Spinal cord (tissue), 10 donors: ENCODE results near the gene ERAS. TPM values are rescaled to one million over a fixed set of nuclear protein-coding genes. Genes with fewer than 3 reads are reported as not detected.
"Not testable (repeated sequence)": the region's sequence is repeated elsewhere in the genome, so short reads cannot be mapped to it uniquely, and the experiment has no call there.

Experiments
- DNase-seq, 6 donors: peaks; one replicate each; pipeline versions ENCODE4 v3.0.0 to v3.0.0-alpha.2; 2013 to 2015; ENCODE audit warnings: low spot score in 6 of 6, low read depth in 4 of 6
- H3K27ac ChIP-seq: one replicate; pipeline ENCODE4 v1.5.1; 2013; ENCODE audit warnings: low read depth, low read length, control low read depth
- H3K27me3 ChIP-seq: one replicate; pipeline ENCODE4 v1.6.1; 2013; ENCODE audit warnings: low read length; ENCODE audit not compliant: control insufficient read depth, insufficient read depth
- H3K36me3 ChIP-seq: one replicate; pipeline ENCODE4 v1.6.1; 2013; ENCODE audit warnings: low read length; ENCODE audit not compliant: control insufficient read depth, insufficient read depth
- H3K4me1 ChIP-seq: one replicate; pipeline ENCODE4 v1.6.1; 2013; ENCODE audit warnings: low read length; ENCODE audit not compliant: control insufficient read depth, insufficient read depth
- H3K4me3 ChIP-seq: one replicate; pipeline ENCODE4 v1.5.1; 2013; ENCODE audit warnings: low read depth, low read length, control low read depth
- H3K9me3 ChIP-seq: one replicate; pipeline ENCODE4 v1.6.1; 2013; ENCODE audit warnings: low read length; ENCODE audit not compliant: control insufficient read depth, insufficient read depth
- WGBS: methylation state at CpG from one replicate; pipeline ENCODE4 v1.1.5; 2013; ENCODE audit warnings: missing lambda C conversion rate; ENCODE audit not compliant: insufficient coverage; 5-methylcytosine and 5-hydroxymethylcytosine counted together
- polyA plus RNA-seq, 2 donors: library from polyadenylated mRNA; unstranded; fragments of 120-200 nt; gene quantifications; one replicate each; pipeline ENCODE4 v1.2.1, GENCODE V29; 2013; ENCODE audit not compliant: insufficient read length in 2 of 2
- small RNA-seq: library from RNA; depleted of rRNA; stranded (forward); fragments of <200 nt; gene quantifications from one replicate; pipeline ENCODE3, GENCODE V24; 2014; ENCODE audit warnings: low replicate concordance
- total RNA-seq, 2 donors: library from RNA; depleted of rRNA in 1 of 2; stranded (reverse); fragments of 120-200 nt in 1 of 2; fragments of >200 nt in 1 of 2; gene quantifications; one replicate each; pipeline versions ENCODE4 v1.2.3 to v1.2.4, GENCODE V29; 2013 to 2014
- donor health status: healthy.

The ERAS gene
- total and polyA plus RNA-seq, 4 donors, result 0.22 to 0.78 (median 0.73) TPM; not detected in 1

GRCh38 chrX:48853494-48853893, 27.2 kb downstream of the ERAS start:
- H3K27ac ChIP-seq, H3K36me3 ChIP-seq, H3K9me3 ChIP-seq, H3K4me3 ChIP-seq, H3K27me3 ChIP-seq, DNase-seq, H3K4me1 ChIP-seq: not testable (repeated sequence)

DNA sequence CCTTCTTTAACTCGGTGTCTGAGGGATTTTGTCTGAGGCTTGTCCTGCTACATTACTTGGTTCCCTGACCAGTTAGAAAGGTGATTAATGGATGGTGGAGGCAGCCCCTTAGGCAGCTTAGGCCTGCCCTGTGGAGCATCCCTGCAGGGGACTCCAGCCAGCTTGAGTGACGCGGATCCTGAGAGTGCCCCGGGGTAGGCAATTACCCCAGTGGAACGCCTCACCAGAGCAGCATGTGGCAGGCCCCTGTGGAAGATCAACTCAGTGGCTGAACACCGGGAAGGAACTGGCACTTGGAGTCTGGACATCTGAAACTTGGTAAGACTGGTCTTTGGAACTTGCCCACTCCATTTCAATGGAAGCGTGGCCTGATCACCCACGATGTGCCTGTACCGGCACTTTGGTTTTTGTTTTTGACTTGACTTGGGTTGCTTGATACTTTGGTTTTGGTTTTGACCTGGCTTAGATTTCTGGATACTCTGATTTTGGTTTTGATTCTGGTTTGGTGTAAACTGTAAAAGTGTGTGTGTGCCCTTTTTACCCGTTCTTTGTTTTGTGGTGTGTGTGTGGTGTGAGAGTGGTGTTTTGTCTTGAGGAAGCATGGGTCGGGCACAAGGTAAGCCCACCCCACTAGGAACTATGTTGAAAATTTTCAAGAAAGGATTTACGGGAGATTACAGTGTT, 27.9 kb downstream of the ERAS start:
- H3K36me3 ChIP-seq, DNase-seq, H3K4me3 ChIP-seq, H3K27me3 ChIP-seq, H3K27ac ChIP-seq, H3K4me1 ChIP-seq, H3K9me3 ChIP-seq: not testable (repeated sequence)
- WGBS, result 84% methylated on average over 9 of the region's 12 CpGs

DNA sequence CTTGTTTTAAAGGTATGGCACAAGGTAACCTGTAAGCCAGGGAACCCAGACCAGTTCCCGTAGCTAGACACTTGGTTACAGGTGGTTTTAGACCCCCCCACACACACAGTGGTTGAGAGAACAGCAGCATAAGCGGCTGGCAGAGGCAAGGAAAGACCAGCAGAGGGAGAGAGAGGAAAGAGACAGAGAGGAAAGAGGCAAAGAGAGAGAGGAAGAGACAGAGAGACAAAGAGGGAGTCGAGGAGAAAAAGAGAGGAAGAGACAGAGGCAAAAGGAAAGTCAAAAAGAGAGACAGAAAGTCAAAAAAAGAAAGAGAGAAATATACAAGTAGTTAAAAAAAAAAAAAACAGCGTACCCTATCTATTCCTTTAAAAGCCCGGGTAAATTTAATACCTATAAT, 28.6 kb downstream of the ERAS start:
- H3K9me3 ChIP-seq, result no peaks in the 10 kb centered on the region
- WGBS, result no CpG with 5 or more reads among the region's 5 CpGs
- no peaks in the 10 kb centered on the region for H3K36me3 ChIP-seq
- DNase-seq, result no peak
- H3K4me1 ChIP-seq, result no peaks in the 10 kb centered on the region
- no peak overlapping the region for H3K4me3 ChIP-seq
- no peak overlapping the region for H3K27ac ChIP-seq
- no peaks in the 10 kb centered on the region for H3K27me3 ChIP-seq

DNA sequence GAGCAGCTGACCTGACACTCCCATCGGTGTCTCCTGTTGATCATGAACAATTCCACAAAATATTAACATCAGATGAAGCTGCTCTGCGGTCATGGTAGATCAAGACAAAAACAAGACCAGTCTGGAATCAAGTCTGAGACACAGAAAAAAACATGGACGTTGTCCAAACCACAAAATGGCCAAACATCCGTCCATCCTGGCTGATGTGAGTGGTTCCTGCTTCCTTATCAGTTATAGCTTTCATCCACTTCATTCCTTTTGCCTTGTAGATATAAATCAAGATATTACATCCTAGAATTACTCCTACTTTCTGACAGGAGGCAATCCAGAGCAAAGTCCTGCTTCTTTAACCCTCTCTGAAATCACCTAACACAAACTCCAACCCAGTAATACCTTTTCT, 37.9 kb downstream of the ERAS start:
- Histone ChIP-seq H3K4me1 (no peaks in the 10 kb centered on the region), H3K27me3 (no peaks in the 10 kb centered on the region), H3K4me3 (no peak overlapping the region), H3K9me3 (no peaks in the 10 kb centered on the region), H3K36me3 (no peaks in the 10 kb centered on the region), H3K27ac (no peak overlapping the region)
- no peak for DNase-seq
- 65% methylated on average over 4 of the region's 4 CpGs for WGBS

GRCh38 chrX:48872017-48872416, 45.7 kb downstream of the ERAS start:
- not testable (repeated sequence) for DNase-seq, H3K4me3 ChIP-seq, H3K27me3 ChIP-seq, H3K4me1 ChIP-seq, H3K27ac ChIP-seq, H3K9me3 ChIP-seq, H3K36me3 ChIP-seq
- no CpG with 5 or more reads among the region's 2 CpGs for WGBS

GRCh38 chrX:48876944-48877343, 50.6 kb downstream of the ERAS start:
- not testable (repeated sequence) for H3K36me3 ChIP-seq, DNase-seq, H3K27me3 ChIP-seq, H3K9me3 ChIP-seq, H3K4me3 ChIP-seq, H3K27ac ChIP-seq, H3K4me1 ChIP-seq
- WGBS, result no CpG with 5 or more reads among the region's 4 CpGs

Small RNA genes within 50 kb of the gene (small RNA-seq; reads per million reads assigned to genes)
- not detected for gene RNU6-29P

Other genes with a start within 250 kb of the ERAS start
- gene WDR13, start 229.0 kb upstream of the ERAS start, total RNA-seq, result 100 to 1,000 TPM in 1 of 2 donors, 10 to 100 TPM in 1; 48.0 to 126 TPM
- gene WDR13, start 229.0 kb upstream of the ERAS start, polyA plus RNA-seq, result 100 to 1,000 TPM; 136 to 137 TPM
- 1 to 10 TPM; 3.1 to 4.3 TPM for gene WAS, start 142.7 kb upstream of the ERAS start, total RNA-seq
- gene WAS, start 142.7 kb upstream of the ERAS start, polyA plus RNA-seq, result 1 to 10 TPM; 6.2 to 7.1 TPM
- gene SUV39H1, start 129.8 kb upstream of the ERAS start, total RNA-seq, result 1 to 10 TPM; 3.0 to 4.8 TPM
- 1 to 10 TPM; 6.9 to 8.2 TPM for gene SUV39H1, start 129.8 kb upstream of the ERAS start, polyA plus RNA-seq
- gene GLOD5, start 64.8 kb upstream of the ERAS start, total RNA-seq, result not detected
- gene GLOD5, start 64.8 kb upstream of the ERAS start, polyA plus RNA-seq, result not detected
- under 1 TPM; 0.39 to 0.59 TPM for gene GATA1, start 39.9 kb upstream of the ERAS start, total RNA-seq
- gene GATA1, start 39.9 kb upstream of the ERAS start, polyA plus RNA-seq, result under 1 TPM; 0.22 to 0.45 TPM
- 100 to 1,000 TPM in 1 of 2 donors, 10 to 100 TPM in 1; 63.9 to 139 TPM for gene HDAC6, start 24.4 kb upstream of the ERAS start, total RNA-seq
- 100 to 1,000 TPM; 150 to 194 TPM for gene HDAC6, start 24.4 kb upstream of the ERAS start, polyA plus RNA-seq
- gene PCSK1N, start 9.1 kb downstream of the ERAS start, total RNA-seq, result 10 to 100 TPM; 61.4 to 91.4 TPM
- 100 to 1,000 TPM; 481 to 566 TPM for gene PCSK1N, start 9.1 kb downstream of the ERAS start, polyA plus RNA-seq
- 10 to 100 TPM; 18.0 to 42.4 TPM for gene TIMM17B, start 71.3 kb downstream of the ERAS start, total RNA-seq
- 10 to 100 TPM; 49.4 to 53.8 TPM for gene TIMM17B, start 71.3 kb downstream of the ERAS start, polyA plus RNA-seq
- gene PQBP1, start 71.4 kb downstream of the ERAS start, total RNA-seq, result 10 to 100 TPM; 28.9 to 67.9 TPM
- gene PQBP1, start 71.4 kb downstream of the ERAS start, polyA plus RNA-seq, result 10 to 100 TPM; 89.8 to 91.9 TPM
- 10 to 100 TPM; 10.4 to 14.2 TPM for gene SLC35A2, start 85.1 kb downstream of the ERAS start, total RNA-seq
- 10 to 100 TPM; 26.8 to 27.9 TPM for gene SLC35A2, start 85.1 kb downstream of the ERAS start, polyA plus RNA-seq
- gene PIM2, start 92.5 kb downstream of the ERAS start, total RNA-seq, result 10 to 100 TPM; 10.3 to 10.5 TPM
- 10 to 100 TPM; 11.9 to 13.1 TPM for gene PIM2, start 92.5 kb downstream of the ERAS start, polyA plus RNA-seq
- gene OTUD5, start 131.1 kb downstream of the ERAS start, total RNA-seq, result 10 to 100 TPM; 27.9 to 35.7 TPM
- 10 to 100 TPM; 74.0 to 81.4 TPM for gene OTUD5, start 131.1 kb downstream of the ERAS start, polyA plus RNA-seq
- gene KCND1, start 145.3 kb downstream of the ERAS start, total RNA-seq, result 1 to 10 TPM; 1.8 to 3.7 TPM
- 1 to 10 TPM; 5.7 to 6.7 TPM for gene KCND1, start 145.3 kb downstream of the ERAS start, polyA plus RNA-seq
- gene GRIPAP1, start 175.8 kb downstream of the ERAS start, total RNA-seq, result 10 to 100 TPM; 29.1 to 30.0 TPM
- gene GRIPAP1, start 175.8 kb downstream of the ERAS start, polyA plus RNA-seq, result 100 to 1,000 TPM in 1 of 2 donors, 10 to 100 TPM in 1; 91.2 to 116 TPM
- gene TFE3, start 216.8 kb downstream of the ERAS start, total RNA-seq, result 10 to 100 TPM; 13.1 to 21.7 TPM
- 10 to 100 TPM; 36.5 to 41.3 TPM for gene TFE3, start 216.8 kb downstream of the ERAS start, polyA plus RNA-seq
- gene CCDC120, start 232.5 kb downstream of the ERAS start, total RNA-seq, result 1 to 10 TPM; 1.6 to 3.5 TPM
- 10 to 100 TPM; 14.8 to 22.4 TPM for gene CCDC120, start 232.5 kb downstream of the ERAS start, polyA plus RNA-seq
- 10 to 100 TPM in 1 of 2 donors, 1 to 10 TPM in 1; 7.3 to 16.1 TPM for gene PRAF2, start 247.5 kb downstream of the ERAS start, total RNA-seq
- 100 to 1,000 TPM; 122 to 128 TPM for gene PRAF2, start 247.5 kb downstream of the ERAS start, polyA plus RNA-seq